BLaER1 (cell line): ENCODE results near the gene PLEKHA7.
"Not testable (repeated sequence)": the region's sequence is repeated elsewhere in the genome, so short reads cannot be mapped to it uniquely, and the experiment has no call there.

Source experiments
- H3K27ac ChIP-seq: shearing (Covaris generic); formaldehyde crosslinking; 2 replicates; pipeline ENCODE4 v1.8.1; 2022
- H3K27me3 ChIP-seq: shearing (Covaris generic); formaldehyde crosslinking; 2 replicates; pipeline ENCODE4 v1.8.1; 2022
- H3K36me3 ChIP-seq: shearing (Covaris generic); formaldehyde crosslinking; 2 replicates; pipeline ENCODE4 v1.8.1; 2022
- H3K4me1 ChIP-seq: shearing (Covaris generic); formaldehyde crosslinking; 2 replicates; pipeline ENCODE4 v1.8.1; 2022
- H3K4me2 ChIP-seq: shearing (Covaris generic); formaldehyde crosslinking; 2 replicates; pipeline ENCODE4 v1.8.1; 2022
- H3K4me3 ChIP-seq: shearing (Covaris generic); formaldehyde crosslinking; 2 replicates; pipeline ENCODE4 v1.8.1; 2022
- H3K9ac ChIP-seq: shearing (Covaris generic); formaldehyde crosslinking; 2 replicates; pipeline ENCODE4 v1.8.1; 2022
- H3K9me3 ChIP-seq: shearing (Covaris generic); formaldehyde crosslinking; 2 replicates; pipeline ENCODE4 v1.8.1; 2022
- H4K20me1 ChIP-seq: shearing (Covaris generic); formaldehyde crosslinking; 2 replicates; pipeline ENCODE4 v1.8.1; 2022
- Cebpa-rat ChIP-seq: shearing (Covaris generic); IDR thresholded peaks from 2 replicates; pipeline ENCODE4 v1.8.1; 2022

Gene PLEKHA7

DNA sequence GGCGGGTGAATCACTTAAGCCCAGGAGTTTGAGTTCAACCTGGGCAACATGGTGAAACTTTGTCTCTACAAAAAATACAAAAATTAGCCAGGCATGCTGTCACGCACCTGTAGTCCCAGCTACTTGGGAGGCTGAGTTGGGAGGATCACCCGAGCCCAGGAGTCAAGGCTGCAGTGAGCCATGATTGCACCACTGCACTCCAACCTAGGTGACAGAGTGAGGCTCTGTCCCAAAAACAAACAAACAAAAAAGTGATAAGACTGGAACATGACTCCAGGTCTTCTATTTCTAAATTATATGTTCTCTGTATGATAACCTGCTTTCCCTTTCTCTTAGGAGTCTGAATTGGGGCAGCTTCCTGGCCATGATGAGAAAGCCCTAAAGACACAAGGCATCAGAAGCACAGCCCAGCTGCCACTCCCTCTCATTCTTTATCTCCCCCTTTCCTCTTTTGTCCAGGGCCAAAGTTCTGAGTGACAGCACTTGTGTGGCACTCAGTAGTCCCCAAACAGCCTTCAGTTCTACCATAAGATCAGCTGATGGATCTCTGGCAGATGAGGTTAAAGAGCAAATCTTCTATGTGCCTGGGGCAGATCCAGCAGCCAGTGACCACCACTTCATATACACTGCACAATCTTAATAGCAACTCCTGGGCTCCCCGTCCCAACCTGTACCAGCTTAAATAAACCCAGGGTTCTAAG is 139.8 kb downstream of the PLEKHA7 start:
- H3K9me3 ChIP-seq = no peaks in the 10 kb centered on the region
- no peak overlapping the region for H3K9ac ChIP-seq
- H3K4me2 ChIP-seq = no peak overlapping the region
- no peaks in the 10 kb centered on the region for H4K20me1 ChIP-seq
- no peaks in the 10 kb centered on the region for H3K36me3 ChIP-seq
- H3K4me3 ChIP-seq = no peak overlapping the region
- no peaks in the 10 kb centered on the region for H3K4me1 ChIP-seq
- no peaks in the 10 kb centered on the region for H3K27me3 ChIP-seq
- H3K27ac ChIP-seq = no peak overlapping the region
- TF ChIP-seq Cebpa-rat = no peak

DNA sequence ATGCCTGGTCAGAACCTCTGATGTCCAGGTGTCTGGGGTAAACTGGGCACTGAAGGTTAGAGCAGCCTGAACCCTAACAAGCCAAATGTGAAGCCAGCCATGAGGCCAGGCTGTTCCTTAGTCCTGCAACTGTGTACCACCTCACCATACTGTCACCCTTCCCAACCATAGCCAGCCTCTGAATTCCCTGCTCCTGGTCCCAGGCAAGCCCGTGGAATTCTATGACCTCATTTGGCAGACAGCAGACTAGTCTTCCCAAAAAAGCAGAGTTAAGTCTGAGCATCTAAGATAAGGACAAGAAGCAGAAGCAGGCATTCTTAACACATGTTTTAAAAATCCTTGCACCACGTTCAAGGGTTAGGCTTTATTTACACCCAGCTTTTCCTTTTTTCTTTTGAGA is 140.9 kb downstream of the PLEKHA7 start:
- Histone ChIP-seq H3K4me2 (no peak overlapping the region), H3K27ac (no peak overlapping the region), H3K4me1 (no peaks in the 10 kb centered on the region), H4K20me1 (no peaks in the 10 kb centered on the region), H3K36me3 (no peaks in the 10 kb centered on the region), H3K27me3 (no peaks in the 10 kb centered on the region), H3K9me3 (no peaks in the 10 kb centered on the region), H3K9ac (no peak overlapping the region), H3K4me3 (no peak overlapping the region)
- TF ChIP-seq Cebpa-rat = no peak

- TF ChIP-seq Cebpa-rat = no peak
- Histone ChIP-seq H3K9ac (no peak overlapping the region), H3K36me3 (no peaks in the 10 kb centered on the region), H4K20me1 (no peaks in the 10 kb centered on the region), H3K27me3 (no peaks in the 10 kb centered on the region), H3K4me1 (no peaks in the 10 kb centered on the region), H3K4me2 (no peak overlapping the region), H3K4me3 (no peak overlapping the region), H3K9me3 (no peaks in the 10 kb centered on the region), H3K27ac (no peak overlapping the region)
These were observed 142.8 kb downstream of the PLEKHA7 start for GRCh38 chr11:16871368-16871767.

- Histone ChIP-seq H3K27me3 (no peaks in the 10 kb centered on the region), H3K9ac (no peak overlapping the region), H3K27ac (no peak overlapping the region), H3K4me2 (no peak overlapping the region), H4K20me1 (no peaks in the 10 kb centered on the region), H3K4me3 (no peak overlapping the region), H3K4me1 (no peaks in the 10 kb centered on the region), H3K9me3 (no peaks in the 10 kb centered on the region), H3K36me3 (no peaks in the 10 kb centered on the region)
- TF ChIP-seq Cebpa-rat = no peak
These were observed 147.1 kb downstream of the PLEKHA7 start for GRCh38 chr11:16867097-16867496.

GRCh38 chr11:16864428-16864827 is 149.8 kb downstream of the PLEKHA7 start:
- H3K4me3 ChIP-seq, H3K27ac ChIP-seq, H3K36me3 ChIP-seq, H3K4me2 ChIP-seq, H3K27me3 ChIP-seq, H3K9me3 ChIP-seq, H3K9ac ChIP-seq, H3K4me1 ChIP-seq, H4K20me1 ChIP-seq: not testable (repeated sequence)

- H3K4me3 ChIP-seq = no peak overlapping the region
- no peaks in the 10 kb centered on the region for H3K27me3 ChIP-seq
- H3K4me2 ChIP-seq = no peak overlapping the region
- no peak overlapping the region for H3K9ac ChIP-seq
- H4K20me1 ChIP-seq = no peaks in the 10 kb centered on the region
- H3K9me3 ChIP-seq = no peaks in the 10 kb centered on the region
- H3K27ac ChIP-seq = no peak overlapping the region
- peaks cover 9% of the 10 kb centered on the region; the same call in 1 of the 2 replicates for H3K4me1 ChIP-seq
- no peaks in the 10 kb centered on the region for H3K36me3 ChIP-seq
- TF ChIP-seq Cebpa-rat = no peak
These were observed 150.8 kb downstream of the PLEKHA7 start for GRCh38 chr11:16863389-16863788.

DNA sequence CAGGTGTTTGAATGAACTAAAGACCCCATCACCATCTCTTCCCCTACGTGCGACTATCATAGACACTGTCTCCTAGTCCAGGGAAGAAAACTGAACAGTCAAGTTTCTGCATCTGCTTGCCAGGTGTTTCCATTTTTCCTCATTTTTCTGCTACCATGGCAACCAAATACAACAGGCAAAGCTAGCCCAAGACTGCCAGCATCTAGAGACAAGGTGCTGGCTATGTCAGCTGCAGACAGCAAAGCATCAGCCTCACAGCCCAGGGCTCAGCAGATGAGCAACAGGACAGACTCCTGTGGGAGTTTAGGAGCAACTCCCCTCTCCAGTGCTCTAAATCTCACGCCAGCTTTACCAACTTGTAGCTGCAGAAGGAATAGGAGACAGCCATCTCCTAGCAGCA is 151.5 kb downstream of the PLEKHA7 start:
- no peak overlapping the region for H3K4me2 ChIP-seq

GRCh38 chr11:16861862-16862261 is 152.4 kb downstream of the PLEKHA7 start:
- no peak for TF ChIP-seq Cebpa-rat
- H3K27ac ChIP-seq = no peak overlapping the region
- H3K27me3 ChIP-seq = no peaks in the 10 kb centered on the region
- no peaks in the 10 kb centered on the region for H3K36me3 ChIP-seq
- no peak overlapping the region for H3K4me3 ChIP-seq
- no peaks in the 10 kb centered on the region for H4K20me1 ChIP-seq
- H3K4me1 ChIP-seq = peaks cover 9% of the 10 kb centered on the region; the same call in 1 of the 2 replicates
- no peaks in the 10 kb centered on the region for H3K9me3 ChIP-seq
- H3K4me2 ChIP-seq = no peak overlapping the region
- no peak overlapping the region for H3K9ac ChIP-seq

More for the DNA sequence above, 151.5 kb downstream of the PLEKHA7 start:
- H3K27ac ChIP-seq = no peak overlapping the region
- no peaks in the 10 kb centered on the region for H3K27me3 ChIP-seq
- no peaks in the 10 kb centered on the region for H3K36me3 ChIP-seq
- H4K20me1 ChIP-seq = no peaks in the 10 kb centered on the region
- no peak overlapping the region for H3K4me3 ChIP-seq
- H3K4me1 ChIP-seq = peaks cover 9% of the 10 kb centered on the region; the same call in 1 of the 2 replicates
- no peaks in the 10 kb centered on the region for H3K9me3 ChIP-seq
- no peak for TF ChIP-seq Cebpa-rat
- H3K9ac ChIP-seq = no peak overlapping the region

DNA sequence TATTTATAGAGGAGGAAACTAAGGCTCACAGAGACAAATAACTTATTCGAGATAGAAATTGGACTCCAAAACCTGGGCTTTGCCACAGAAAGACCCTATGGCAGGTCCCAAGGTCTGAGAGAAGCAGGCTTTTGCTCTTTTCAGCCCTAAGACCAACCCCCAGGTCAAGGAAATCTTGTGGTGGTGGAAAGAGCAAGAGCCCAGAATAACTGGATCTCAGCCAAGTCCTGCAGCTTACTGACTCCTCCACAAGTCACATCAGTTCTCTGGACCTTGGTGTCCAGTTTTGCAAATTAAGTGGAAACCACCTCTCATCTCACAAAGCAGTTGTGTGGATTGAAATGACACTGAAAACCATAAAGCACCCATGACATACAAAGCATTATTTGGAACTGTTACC is 153.6 kb downstream of the PLEKHA7 start:
- no peak for TF ChIP-seq Cebpa-rat
- Histone ChIP-seq H3K9me3 (no peaks in the 10 kb centered on the region), H4K20me1 (no peaks in the 10 kb centered on the region), H3K4me3 (no peak overlapping the region), H3K4me1 (peaks cover 9% of the 10 kb centered on the region; the same call in 1 of the 2 replicates), H3K4me2 (0 out of 2 replicates have a peak overlapping the region, but pooled peaks have one; percentile 6), H3K9ac (no peak overlapping the region), H3K36me3 (no peaks in the 10 kb centered on the region), H3K27ac (no peak overlapping the region), H3K27me3 (no peaks in the 10 kb centered on the region)

DNA sequence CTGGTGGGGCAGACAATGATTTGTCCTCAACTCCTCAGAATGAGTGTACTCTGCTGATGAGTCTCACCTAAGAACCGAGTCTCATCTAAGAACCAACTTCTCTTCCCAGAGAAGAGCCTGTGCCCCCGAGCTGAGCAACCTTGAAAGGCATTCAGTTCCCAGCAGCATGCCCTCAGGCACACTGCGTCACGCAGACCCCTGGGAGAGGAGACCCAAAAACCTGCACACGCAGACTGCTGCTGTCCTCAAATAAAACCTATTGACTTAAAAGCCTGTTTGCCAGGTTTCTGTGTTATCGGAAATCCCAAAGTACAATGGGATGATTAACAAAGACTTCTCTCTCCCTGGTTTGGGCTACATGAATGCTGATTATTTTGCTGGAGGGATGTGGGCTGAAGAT is 154.6 kb downstream of the PLEKHA7 start:
- H3K27ac ChIP-seq = no peak overlapping the region
- H3K4me3 ChIP-seq = no peak overlapping the region
- H4K20me1 ChIP-seq = no peaks in the 10 kb centered on the region
- H3K9me3 ChIP-seq = no peaks in the 10 kb centered on the region
- no peak overlapping the region for H3K9ac ChIP-seq
- H3K4me2 ChIP-seq = no peak overlapping the region
- H3K27me3 ChIP-seq = no peaks in the 10 kb centered on the region
- H3K36me3 ChIP-seq = no peaks in the 10 kb centered on the region
- TF ChIP-seq Cebpa-rat = no peak
- peaks cover 9% of the 10 kb centered on the region; the same call in 1 of the 2 replicates for H3K4me1 ChIP-seq

- no peak overlapping the region for H3K9ac ChIP-seq
- no peaks in the 10 kb centered on the region for H3K27me3 ChIP-seq
- no peak for TF ChIP-seq Cebpa-rat
- H3K9me3 ChIP-seq = no peaks in the 10 kb centered on the region
- H3K27ac ChIP-seq = no peak overlapping the region
- H4K20me1 ChIP-seq = no peaks in the 10 kb centered on the region
- peaks cover 9% of the 10 kb centered on the region; the same call in 1 of the 2 replicates for H3K4me1 ChIP-seq
- H3K4me2 ChIP-seq = no peak overlapping the region
- no peak overlapping the region for H3K4me3 ChIP-seq
- no peaks in the 10 kb centered on the region for H3K36me3 ChIP-seq
These were observed 157.0 kb downstream of the PLEKHA7 start for GRCh38 chr11:16857186-16857585.
